KMS-11 (cell line): ENCODE measurements around the gene INPP5D.

ENCODE experiments used
- H2AFZ ChIP-seq: fragments of 200-600 bp; sonication (generic); 2 replicates; pipeline ENCODE4 v1.6.1; 2016; ENCODE audit warnings: antibody characterized with exemption, mixed run types, low read depth
- H3K27ac ChIP-seq: fragments of 200-600 bp; sonication (generic); 2 replicates; pipeline ENCODE4 v1.6.1; 2016; ENCODE audit warnings: mild to moderate bottlenecking, mixed run types
- H3K27me3 ChIP-seq: fragments of 200-600 bp; sonication (generic); 2 replicates; pipeline ENCODE4 v1.6.1; 2017; ENCODE audit warnings: mild to moderate bottlenecking, low read depth, mixed run types, moderate library complexity; ENCODE audit not compliant: insufficient read depth
- H3K36me3 ChIP-seq: fragments of 200-600 bp; sonication (generic); 2 replicates; pipeline ENCODE4 v1.6.1; 2017; ENCODE audit warnings: mild to moderate bottlenecking, mixed run types; ENCODE audit not compliant: insufficient read depth
- H3K4me1 ChIP-seq: fragments of 200-600 bp; sonication (generic); 2 replicates; pipeline ENCODE4 v1.6.1; 2016; ENCODE audit warnings: mild to moderate bottlenecking, low read depth, mixed run types; ENCODE audit not compliant: poor library complexity, severe bottlenecking
- H3K4me2 ChIP-seq: fragments of 200-600 bp; sonication (generic); 2 replicates; pipeline ENCODE4 v1.7.0; 2016; ENCODE audit warnings: mild to moderate bottlenecking, mixed run types
- H3K4me3 ChIP-seq: fragments of 200-600 bp; sonication (generic); IDR thresholded peaks from 2 replicates; pipeline ENCODE4 v1.6.1; 2017; ENCODE audit warnings: low read depth, low read length, mixed read lengths; ENCODE audit not compliant: insufficient read depth
- H3K79me2 ChIP-seq: fragments of 200-600 bp; sonication (generic); 2 replicates; pipeline ENCODE4 v1.6.1; 2016; ENCODE audit warnings: low read depth, mixed run types; ENCODE audit not compliant: insufficient read depth
- H3K9ac ChIP-seq: fragments of 200-600 bp; sonication (generic); 2 replicates; pipeline ENCODE4 v1.6.1; 2016; ENCODE audit warnings: mild to moderate bottlenecking, mixed run types
- H4K20me1 ChIP-seq: fragments of 200-600 bp; sonication (generic); 2 replicates; pipeline ENCODE4 v1.6.1; 2016; ENCODE audit warnings: mild to moderate bottlenecking, mixed run types; ENCODE audit not compliant: insufficient read depth
- CTCF ChIP-seq: fragments of 200-600 bp; sonication (generic); conservative IDR thresholded peaks from 2 replicates; pipeline ENCODE4 v1.6.1; 2017; ENCODE audit warnings: low read depth, mild to moderate bottlenecking, antibody characterized with exemption, low read length, moderate library complexity, mixed read lengths

The INPP5D gene

DNA sequence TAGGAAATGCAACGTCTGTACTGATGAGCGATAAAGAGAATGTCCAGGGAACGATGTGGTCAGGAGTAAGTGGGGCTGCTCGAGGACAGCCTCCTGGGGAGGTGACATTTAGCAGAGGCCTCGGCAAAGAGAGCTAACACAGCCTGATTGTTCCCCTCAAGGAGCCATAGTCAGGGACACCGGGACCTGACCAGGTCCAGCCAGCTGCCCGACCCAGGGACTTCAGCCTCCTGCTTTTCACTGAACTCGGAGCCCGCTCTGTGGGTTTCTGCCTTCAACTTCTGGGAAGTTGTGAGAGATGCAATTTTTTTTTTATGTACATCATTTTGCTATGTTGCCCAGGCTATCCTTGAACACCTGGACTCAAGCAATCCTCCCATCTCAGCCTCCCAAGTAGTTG lies 17.6 kb upstream of the INPP5D start:
- H3K4me1 ChIP-seq = no peaks in the 10 kb centered on the region
- no peak overlapping the region for H3K9ac ChIP-seq
- H3K36me3 ChIP-seq = no peaks in the 10 kb centered on the region
- H3K27ac ChIP-seq = no peak overlapping the region
- H3K4me3 ChIP-seq = no peak overlapping the region
- no peaks in the 10 kb centered on the region for H3K79me2 ChIP-seq
- H2AFZ ChIP-seq = no peak overlapping the region
- no peak overlapping the region for H3K4me2 ChIP-seq
- H3K27me3 ChIP-seq = no peaks in the 10 kb centered on the region
- no peaks in the 10 kb centered on the region for H4K20me1 ChIP-seq
- no peak for TF ChIP-seq CTCF

DNA sequence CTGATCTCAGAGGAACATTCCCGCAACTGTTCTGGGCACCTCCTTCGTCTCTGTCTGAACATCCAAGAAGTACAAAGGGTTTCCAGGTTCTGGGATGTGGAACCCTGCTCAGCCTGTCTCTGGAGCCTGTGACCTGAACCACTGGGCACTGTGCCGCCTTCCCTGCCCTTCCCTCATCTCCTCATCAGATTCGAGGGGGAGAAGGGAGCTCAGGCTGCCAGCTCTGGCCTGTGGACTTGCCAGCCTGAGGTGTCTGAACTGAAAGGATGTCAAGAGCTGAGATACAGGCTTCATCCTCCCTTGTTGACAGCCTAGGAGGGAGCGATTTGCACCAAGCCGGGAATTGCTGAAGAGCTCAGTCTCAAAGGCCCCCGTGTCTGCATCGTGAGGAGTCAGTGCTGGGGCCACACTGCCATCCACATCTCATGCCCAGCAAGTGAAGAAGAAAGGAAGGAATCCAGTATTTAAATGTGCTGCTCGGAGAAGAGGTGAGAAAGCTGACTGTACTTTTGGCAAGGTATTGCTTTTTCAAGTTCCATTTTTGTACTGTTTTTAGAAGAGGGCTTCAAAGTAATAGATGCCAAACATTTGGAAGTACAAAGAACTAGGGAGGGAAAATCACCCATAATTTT lies 15.1 kb upstream of the INPP5D start:
- Histone ChIP-seq H3K79me2 (no peaks in the 10 kb centered on the region), H3K4me2 (no peak overlapping the region), H3K4me3 (no peak overlapping the region), H4K20me1 (no peaks in the 10 kb centered on the region), H3K27me3 (no peaks in the 10 kb centered on the region), H3K36me3 (no peaks in the 10 kb centered on the region), H3K27ac (no peak overlapping the region), H3K9ac (no peak overlapping the region), H2AFZ (no peak overlapping the region), H3K4me1 (no peaks in the 10 kb centered on the region)
- TF ChIP-seq CTCF = no peak

DNA sequence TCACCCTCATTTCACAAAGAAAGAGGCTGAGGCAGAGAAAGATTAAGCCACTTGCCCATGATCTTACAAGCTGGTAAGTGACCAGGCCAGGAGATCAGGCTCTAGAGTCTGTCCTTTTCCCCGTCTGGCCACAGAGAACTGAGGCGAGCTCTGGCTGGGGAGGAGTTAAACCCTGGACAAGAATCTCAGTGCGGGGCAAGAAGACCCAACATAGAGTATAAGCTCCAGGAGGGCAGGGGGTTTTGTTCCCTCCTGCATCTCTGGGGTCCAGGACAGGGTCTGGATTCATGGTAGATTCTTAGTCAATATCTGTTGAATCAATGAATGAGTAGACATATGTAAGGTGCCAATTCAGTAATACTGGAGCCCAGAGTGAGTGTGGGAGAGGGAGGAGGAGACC lies 12.9 kb upstream of the INPP5D start:
- no peak for TF ChIP-seq CTCF
- Histone ChIP-seq H3K4me1 (no peaks in the 10 kb centered on the region), H3K27ac (no peak overlapping the region), H4K20me1 (no peaks in the 10 kb centered on the region), H3K4me3 (no peak overlapping the region), H3K4me2 (no peak overlapping the region), H3K79me2 (no peaks in the 10 kb centered on the region), H3K27me3 (no peaks in the 10 kb centered on the region), H3K9ac (no peak overlapping the region), H2AFZ (no peak overlapping the region), H3K36me3 (no peaks in the 10 kb centered on the region)

GRCh38 chr2:233047667-233048066 lies 12.5 kb upstream of the INPP5D start:
- H4K20me1 ChIP-seq = no peaks in the 10 kb centered on the region
- no peak overlapping the region for H2AFZ ChIP-seq
- H3K36me3 ChIP-seq = no peaks in the 10 kb centered on the region
- H3K4me1 ChIP-seq = no peaks in the 10 kb centered on the region
- no peak overlapping the region for H3K4me2 ChIP-seq
- H3K27ac ChIP-seq = no peak overlapping the region
- no peaks in the 10 kb centered on the region for H3K27me3 ChIP-seq
- no peak overlapping the region for H3K4me3 ChIP-seq
- H3K79me2 ChIP-seq = no peaks in the 10 kb centered on the region
- no peak overlapping the region for H3K9ac ChIP-seq
- no peak for TF ChIP-seq CTCF
